HG03103 (cell line): ENCODE data around the gene IGFBP7.
A peak's percentile ranks its signal among the peaks of the same experiment; 100 is the strongest.

Source experiments
- ATAC-seq: cut with Tn5 transposase; IDR thresholded peaks from one replicate; pipeline ENCODE4 v1.9.1; 2021; ENCODE audit warnings: low read depth; ENCODE audit not compliant: unreplicated experiment

Gene IGFBP7

DNA sequence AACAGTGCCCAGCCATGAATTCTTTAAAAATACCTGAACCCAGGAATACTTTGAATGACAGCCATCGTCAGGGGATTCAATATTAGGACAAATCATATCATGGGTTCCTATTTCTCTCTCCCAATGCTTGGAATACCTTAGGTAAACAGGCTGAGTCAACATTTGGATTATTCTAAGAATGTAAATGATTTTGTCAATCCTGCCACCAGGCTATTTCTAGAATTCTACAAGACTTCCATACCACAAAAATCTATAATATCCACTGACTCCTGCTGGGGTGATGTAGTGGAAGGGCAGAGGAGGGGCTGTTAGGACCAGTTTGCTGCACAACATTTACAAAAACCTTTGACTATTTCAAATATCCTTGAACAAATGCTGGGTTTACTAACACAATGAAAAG, 65.2 kb downstream of the IGFBP7 start:
- no peak for ATAC-seq

DNA sequence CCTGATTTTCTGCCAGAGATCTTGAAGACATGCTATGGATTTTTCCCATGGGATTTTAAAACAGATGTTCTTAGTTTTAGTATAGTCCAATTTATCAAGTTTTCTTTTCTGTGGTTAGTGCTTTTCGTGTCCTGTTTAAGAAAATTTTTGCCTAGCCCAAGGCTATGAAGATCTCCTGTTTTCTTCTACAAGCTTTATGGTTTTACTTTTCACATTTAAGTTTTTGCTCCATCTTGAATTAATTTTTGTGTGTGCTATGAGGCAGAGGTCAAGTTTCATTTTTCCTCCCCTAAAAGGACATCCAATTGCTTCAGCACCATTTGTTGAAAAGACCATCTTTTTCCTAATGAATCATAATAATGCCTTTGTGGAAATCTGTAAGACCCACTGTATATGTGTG, 65.9 kb downstream of the IGFBP7 start:
- no peak for ATAC-seq

DNA sequence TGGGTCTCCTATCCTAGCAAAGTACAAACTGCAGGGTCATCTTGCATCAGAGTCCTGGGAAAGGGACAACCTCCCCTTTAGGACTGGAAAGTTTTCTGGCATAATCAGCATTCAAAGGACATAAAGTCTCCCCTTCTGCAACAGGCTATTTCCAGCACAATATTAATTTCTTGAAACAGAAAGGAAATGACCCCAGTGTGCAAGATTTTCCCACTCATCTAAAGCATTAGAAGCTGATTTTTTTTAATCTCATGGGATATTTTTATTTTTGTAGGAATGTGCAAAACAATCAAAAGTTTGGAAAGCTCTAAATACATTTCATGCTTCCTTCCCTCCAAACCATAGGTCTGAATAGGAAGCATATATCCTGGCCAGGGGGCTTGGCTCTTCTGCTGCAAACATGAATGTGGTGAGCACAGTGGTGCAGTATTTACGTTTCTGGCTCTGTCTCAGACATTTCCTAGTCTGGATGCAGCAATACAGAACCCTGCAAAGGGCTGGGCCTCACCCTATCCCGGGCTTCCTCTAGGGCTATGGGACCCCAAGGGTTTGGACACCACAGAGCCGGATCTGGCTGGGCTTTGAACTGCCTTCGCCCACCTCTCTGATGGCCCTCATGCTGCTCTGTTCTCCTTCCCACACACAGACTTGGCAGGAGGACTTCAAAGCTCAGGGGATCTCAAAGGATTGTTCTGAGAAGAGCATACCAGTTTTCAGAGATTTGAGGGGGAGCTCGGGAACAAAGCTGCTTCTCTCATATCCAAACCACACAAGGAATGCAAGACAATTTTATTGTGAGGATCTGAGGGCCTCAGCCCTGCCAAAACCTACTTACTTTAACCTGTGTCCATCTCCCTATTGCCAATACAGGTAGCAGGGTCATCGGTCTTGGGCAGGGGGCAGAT, 66.6 kb downstream of the IGFBP7 start:
- ATAC-seq, result no peak

DNA sequence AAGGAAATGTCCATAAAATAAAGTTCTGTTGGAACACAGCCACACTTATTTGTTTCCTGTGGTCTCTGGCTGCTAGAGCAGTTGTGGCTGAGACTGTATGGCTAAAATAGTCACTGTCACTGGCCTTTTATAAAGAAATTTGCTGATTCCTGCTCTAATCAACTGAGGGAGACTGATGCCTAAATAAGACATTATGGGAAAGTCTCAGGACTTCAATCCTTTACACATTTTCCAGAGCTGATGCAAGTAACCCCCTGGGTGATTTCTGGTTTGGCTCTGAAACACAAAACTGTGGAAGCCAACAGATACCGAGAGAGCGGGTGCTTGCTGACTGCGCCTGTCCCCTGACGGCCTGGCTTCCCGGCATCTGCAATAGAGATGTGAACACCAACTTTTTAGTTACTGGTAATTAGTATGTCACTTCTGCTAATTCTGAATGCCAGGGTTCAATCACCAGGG, 67.4 kb downstream of the IGFBP7 start:
- ATAC-seq, result no peak

DNA sequence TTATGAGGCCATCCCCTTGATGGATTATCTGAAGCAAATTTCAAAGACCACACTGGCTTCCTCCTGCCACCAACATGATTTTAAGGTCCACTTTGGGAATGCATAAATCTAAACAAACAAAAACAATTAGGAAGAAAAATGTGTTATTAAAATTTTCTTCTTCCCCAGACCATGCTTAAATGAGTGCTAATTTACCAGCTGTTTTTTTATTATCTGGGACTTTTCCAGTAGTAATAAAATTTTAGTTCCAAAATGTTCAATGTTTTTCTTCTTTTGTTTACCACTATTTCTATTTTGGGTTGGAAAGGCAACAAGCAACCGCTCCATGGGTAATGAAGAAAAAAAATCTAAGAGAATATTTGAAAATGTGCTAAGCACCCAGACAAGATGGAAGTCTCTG, 69.2 kb downstream of the IGFBP7 start:
- ATAC-seq, result no peak

DNA sequence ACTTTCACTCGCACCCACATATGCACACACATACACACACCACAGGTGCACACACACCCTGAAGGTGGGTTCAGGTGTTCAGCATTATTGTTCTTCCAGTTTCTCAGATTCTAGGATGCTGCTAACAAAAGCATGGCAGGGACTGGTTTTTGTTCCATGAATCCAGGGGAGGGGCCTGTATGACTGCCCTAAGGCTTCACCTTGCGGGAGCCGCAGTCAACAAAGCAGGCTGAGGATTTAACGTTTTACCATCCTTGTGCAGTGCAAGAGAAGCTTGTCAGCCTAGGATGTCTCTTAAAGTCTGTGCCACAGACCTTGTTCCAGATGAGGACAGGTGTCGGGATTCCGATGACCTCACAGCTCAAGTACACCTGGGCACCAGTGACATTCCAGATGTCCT, 69.7 kb downstream of the IGFBP7 start:
- ATAC-seq, result no peak

DNA sequence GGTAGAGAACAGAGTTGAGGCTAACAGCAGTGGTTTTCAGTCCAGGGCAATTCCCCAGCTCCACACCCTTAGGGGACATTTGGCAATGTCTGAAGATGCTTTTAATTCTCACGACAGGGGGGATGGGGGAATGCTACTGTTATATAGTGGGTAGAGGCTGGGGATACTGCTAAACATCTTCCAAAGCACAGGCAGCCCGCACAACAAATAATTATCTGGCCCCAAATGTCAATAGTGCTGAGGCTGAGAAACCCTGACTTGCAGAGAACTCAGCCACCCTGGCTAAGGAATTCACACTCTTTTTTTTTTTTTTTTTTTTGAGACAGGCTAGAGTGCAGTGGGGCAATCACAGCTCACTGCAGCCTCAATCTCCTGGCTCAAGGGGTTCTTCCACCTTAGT, 70.8 kb downstream of the IGFBP7 start:
- no peak for ATAC-seq

DNA sequence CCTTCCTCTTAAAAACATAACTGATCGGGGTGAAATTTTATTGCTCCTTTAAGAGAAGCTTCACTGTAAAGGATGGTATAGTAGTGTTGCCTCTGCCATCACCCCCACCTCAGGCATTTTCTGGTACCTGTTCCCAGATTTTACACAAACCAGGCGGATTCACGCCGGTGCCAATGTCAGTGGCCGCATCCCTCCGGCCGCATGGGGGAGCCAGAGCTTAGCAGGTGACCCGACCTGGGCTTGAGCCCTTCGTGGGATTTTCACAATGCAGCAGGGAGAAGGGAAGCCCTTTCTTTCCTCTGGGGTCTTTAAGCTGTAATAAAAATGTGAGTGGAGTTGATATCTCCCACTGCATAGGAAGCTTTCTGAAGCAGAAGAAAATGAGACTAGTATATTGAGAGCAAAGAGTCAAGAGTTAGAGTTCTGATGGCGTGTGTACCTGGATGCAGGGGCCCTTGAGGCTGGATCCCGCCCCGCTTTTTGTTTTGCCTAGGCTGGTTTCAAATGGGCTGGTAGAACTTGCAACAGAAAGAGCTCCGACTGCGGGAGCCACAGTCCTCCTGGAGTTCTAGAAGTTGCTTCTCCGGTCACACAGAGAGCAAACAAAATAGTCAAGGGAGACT, 72.1 kb downstream of the IGFBP7 start:
- ATAC-seq, result peak; percentile 76

DNA sequence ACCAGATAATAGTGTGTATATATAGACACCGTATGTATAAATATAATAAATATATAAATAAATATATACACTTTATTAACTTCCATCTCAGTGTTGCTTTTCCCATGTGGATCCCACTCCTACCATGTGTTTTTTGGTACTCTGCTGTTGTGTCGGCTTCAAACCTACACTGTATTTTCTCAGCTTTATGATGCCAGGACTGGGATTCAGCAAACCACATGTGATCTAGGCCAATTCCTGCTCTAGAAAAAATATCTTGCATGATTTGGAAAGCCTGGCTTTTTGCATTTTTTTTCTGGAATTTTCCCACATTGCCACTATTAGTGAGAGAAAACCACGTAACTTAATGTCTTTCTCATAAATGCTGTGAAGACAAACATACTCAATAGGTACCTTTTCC, 75.7 kb downstream of the IGFBP7 start:
- no peak for ATAC-seq

DNA sequence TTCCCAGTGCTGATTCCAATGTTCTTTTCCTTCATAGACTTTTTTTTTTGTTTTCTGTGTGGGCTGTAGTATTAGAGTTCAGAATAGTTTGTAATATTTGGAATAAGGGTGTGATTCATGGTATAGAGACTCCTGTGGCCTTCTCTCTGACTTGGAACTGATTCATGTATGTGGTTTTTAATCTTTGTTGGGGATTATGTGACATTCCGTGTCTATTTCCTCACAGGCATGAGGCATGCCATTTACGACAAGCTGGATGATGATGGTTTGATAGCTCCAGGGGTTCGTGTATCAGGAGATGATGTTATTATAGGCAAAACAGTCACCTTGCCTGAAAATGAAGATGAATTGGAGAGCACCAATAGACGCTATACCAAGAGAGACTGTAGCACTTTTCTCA, 87.1 kb downstream of the IGFBP7 start:
- no peak for ATAC-seq

DNA sequence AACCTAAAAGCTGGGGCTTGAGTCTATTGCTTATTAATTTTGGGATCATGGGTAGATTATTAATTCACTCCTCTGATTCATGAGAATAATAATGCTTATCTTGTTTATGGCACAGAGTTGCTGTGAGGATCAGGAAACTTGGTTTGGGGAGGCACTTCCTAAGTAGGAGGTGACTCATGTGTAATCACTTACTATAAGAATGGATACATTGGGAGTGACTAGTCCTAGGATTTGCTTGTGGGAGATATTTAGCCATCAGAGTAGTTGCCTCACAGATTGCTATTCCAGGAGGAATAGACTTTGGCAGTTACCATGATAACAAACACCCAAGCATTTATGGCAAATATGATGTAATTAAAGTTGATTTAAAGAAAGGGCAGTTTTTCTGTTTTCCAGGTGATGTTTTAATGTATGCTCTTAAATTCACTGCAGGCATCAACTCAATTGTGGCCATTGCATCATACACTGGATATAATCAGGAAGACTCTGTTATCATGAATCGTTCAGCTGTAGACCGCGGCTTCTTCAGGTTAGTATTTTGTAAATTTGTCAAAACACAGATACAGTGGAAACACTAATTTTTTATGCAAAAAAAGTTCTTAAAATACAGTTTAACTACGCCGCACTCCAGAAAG, 89.6 kb downstream of the IGFBP7 start:
- ATAC-seq, result no peak

DNA sequence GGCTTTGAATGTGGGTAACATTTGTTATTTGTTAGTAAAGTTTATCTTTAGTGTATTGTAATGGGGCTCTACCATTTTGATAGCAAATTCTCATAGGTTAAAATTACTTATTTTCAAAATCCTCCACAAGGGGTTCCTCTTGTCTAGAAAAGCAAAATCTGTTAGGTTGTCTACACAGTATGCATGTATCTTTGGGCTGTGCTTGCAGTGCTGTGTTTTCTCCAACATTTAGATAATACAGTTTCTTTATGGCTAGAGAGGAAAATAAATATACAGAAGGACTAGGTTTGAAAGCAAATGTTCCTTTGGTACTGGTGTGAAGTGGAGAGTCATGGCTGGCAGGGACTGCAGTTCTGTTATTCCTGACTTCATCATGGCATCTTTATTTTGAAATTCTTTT, 91.2 kb downstream of the IGFBP7 start:
- ATAC-seq, result no peak

DNA sequence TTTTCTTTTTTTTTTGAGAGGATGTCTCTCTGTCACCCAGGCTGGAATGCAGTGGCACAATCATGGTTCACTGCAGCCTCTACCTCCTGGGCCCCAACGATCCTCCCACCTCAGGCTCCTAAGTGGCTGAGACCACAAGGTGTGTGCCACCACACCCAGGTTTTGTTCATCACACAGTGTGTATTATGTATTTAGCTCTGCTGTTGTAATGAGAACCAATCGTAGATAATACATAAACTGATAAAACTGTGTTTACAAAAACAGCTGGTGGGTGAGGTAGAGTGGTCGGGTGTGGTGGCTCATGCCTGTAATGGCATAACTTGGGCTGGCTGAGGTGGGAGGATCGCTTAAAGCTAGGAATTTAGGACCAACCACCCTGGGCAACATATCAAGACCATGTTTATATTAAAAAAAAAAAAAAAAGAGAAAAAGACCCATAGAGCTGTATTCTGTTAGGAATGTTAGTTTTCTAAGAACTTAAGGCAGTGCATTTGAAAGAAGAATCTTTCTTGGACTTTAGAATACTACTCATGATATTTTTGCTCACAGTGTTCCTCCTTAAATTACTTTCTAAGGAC, 96.6 kb downstream of the IGFBP7 start:
- no peak for ATAC-seq

DNA sequence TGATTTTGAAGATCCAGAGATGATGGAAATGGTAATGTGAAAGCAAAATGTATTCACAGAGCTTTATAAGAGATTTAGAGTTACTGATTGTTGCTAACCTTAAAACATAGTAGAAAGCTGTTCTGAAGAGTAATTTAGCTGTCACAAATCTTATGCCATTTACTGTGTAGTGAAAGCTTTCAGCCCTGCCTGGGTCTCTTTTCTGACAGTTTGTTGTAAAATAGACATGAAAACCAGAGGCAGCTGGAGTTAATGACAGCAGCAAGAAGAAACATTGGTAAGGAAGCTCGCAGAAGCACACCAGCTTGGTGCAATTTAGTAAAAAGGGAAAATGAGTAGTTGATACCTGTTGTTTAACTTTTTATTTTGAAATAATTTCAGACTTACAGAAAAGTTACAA, 110.4 kb downstream of the IGFBP7 start:
- no peak for ATAC-seq

DNA sequence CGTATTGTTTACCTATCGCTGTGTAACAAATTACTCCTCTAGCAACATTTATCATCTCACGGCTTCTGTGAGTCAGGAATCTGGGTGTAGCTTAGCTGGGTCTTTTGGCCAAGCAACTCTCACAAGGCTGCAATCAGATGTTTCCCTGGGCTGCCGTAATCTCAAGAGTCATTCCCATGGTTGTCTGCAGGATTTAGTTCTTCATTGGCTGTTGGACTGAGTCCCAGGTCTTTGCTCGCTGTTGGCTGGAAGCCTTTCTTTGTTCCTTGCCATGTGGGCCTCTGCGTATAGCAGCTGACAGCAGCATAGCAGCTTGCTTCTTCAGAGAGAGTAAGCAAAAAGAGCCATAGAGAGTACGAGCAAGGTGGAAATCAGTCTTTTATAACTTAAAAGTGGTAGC, 114.7 kb downstream of the IGFBP7 start:
- no peak for ATAC-seq

DNA sequence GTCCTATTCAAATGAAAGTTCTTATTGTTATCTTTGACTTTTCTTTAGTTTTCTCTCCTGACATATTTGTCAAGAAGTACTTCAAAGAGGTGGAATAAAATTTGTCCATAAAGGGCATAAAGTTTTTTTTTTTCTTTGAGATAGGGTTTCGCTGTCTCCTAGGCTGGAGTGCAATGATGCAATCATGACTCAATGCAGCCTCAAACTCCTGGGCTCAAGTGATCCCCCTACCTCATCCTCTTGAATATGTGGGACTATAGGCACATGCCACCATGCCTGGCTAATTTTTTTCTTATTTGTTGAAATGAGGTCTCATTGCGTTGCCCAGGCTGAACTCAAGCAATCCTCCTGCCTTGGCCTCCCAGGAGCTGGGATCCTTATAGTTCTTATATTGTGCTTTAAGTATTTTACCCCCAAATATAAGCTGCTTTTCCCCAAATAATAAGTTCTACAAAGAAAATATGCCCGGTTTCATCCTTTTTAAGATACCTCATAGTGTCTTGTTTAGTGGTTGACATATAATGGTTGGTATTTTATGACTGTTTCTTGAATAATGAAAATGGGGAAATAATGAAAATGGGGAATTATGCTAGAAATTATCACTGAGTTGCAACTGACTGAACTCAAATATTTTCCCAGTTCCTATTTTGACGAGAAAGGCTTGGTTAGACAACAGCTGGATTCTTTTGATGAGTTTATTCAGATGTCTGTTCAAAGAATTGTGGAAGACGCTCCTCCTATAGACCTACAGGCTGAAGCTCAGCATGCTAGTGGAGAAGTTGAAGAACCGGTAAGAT, 119.9 kb downstream of the IGFBP7 start:
- no peak for ATAC-seq

DNA sequence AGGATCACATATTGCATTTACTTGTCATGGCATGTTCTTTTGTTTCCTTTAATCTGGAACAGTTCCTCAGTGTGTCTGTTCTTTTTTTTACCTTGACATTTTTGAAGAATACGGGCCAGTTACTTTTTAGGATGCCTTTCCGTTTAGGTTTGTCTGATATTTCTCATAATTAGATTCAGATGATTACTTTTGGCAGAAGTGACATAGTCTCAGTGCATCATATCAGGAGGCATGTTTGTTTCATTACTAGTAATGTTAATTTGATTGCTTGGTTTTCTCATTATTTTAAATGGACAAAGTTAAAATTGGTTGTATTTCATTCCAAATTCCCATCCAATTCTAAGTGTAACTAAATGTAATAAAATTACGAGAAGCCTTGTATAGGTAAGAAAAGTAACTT, 123.2 kb downstream of the IGFBP7 start:
- ATAC-seq, result no peak

DNA sequence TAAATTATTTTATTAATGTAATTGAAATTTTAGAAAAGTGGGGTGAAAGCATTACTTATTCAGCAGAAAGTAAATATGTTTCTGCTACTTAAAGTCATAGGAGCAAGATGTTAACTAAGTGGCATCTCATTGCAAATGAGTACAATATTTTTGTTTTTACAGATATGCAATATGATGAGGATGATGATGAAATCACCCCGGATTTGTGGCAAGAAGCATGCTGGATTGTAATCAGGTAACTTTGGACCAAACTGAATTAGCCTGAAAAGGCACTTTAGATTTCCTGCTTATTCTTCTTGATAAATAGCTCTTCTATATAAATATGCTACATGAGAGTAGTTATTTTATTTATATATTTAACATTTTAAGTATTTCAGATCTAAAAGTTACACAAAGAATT, 124.0 kb downstream of the IGFBP7 start:
- no peak for ATAC-seq

DNA sequence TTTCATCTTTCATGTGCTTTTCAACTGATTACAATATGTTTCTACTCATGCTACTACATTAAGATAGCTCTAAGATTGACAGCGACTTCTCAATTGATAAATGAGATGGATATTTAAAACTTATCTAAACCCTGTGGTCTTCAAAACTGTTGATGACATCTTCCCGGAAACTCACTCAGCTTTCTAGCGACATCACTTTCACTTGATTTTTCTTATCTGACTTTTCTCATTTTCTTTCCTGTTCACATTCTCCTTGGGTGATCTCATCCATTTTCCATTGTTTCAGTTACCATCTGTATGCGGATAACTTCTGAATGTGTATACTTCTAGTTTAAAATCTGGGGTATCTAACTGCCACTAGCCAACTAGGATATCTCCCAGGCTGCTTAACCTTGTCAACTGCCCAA, 128.4 kb downstream of the IGFBP7 start:
- ATAC-seq, result no peak
